Gastrocnemius medialis (tissue), 4 donors: ENCODE data around the gene AMBP.

Experiments used
- CTCF ChIP-seq, 5 experiments: fragments of 450-650 bp in 3 of 5; fragments of 200-600 bp in 2 of 5; sonication (generic) in 2 of 5; IDR thresholded peaks in 4 of 5; conservative IDR thresholded peaks in 1 of 5; 1 replicate in 4 of 5; 2 replicates in 1 of 5; pipeline ENCODE4 v1.5.1; 2016 to 2019; ENCODE audit warnings: antibody characterized with exemption in 5 of 5, mild to moderate bottlenecking in 3 of 5, moderate library complexity in 3 of 5
- POLR2A ChIP-seq, 2 donors: fragments of 450-650 bp; IDR thresholded peaks; one replicate each; pipeline ENCODE4 v1.6.1; 2017; ENCODE audit warnings: antibody characterized with exemption in 2 of 2, mild to moderate bottlenecking in 2 of 2, moderate library complexity in 2 of 2

DNA sequence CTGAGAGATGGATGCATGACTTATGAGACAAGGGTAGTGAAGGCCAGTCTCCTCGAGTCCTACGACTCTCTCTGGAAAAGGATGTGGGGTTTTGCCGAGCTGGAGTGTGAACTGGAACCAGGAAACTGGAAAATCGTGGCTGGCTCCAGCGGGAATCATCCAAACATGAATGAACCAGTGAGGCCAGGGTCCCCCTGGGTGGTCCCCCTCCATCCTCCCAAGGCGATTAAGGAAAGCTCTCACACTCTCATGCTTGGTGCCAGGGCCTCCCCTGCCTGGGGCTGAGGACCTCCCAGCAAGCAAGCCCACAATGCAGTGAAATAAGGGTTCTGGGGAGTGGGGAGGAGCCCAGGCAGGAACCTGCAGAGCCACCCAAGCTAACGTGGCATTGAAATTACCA is 9.6 kb upstream of the AMBP start:
- TF ChIP-seq CTCF (IDR thresholded peaks at IDR 0.05 in 4 of 5, conservative IDR thresholded peaks at IDR 0.05 in 1 of 5) = no peak
- no peak for TF ChIP-seq POLR2A (IDR thresholded peaks at IDR 0.05)
